HG03378 (cell line): ENCODE results near the gene MASP1.

ENCODE experiments used
- ATAC-seq: cut with Tn5 transposase; IDR thresholded peaks from one replicate; pipeline ENCODE4 v1.9.1; 2021; ENCODE audit warnings: mild to moderate bottlenecking, moderate library complexity; ENCODE audit not compliant: unreplicated experiment

MASP1 gene

GRCh38 chr3:187293516-187294430, 2.2 kb upstream of the MASP1 start:
- no peak for ATAC-seq

GRCh38 chr3:187292631-187293515, 1.3 kb upstream of the MASP1 start:
- no peak for ATAC-seq

GRCh38 chr3:187292181-187292580, 644 bp upstream of the MASP1 start:
- no peak for ATAC-seq

- no peak for ATAC-seq
Measured at GRCh38 chr3:187291001-187291511, 481 bp downstream of the MASP1 start.

- ATAC-seq = no peak
Measured at GRCh38 chr3:187290503-187290902, 1.0 kb downstream of the MASP1 start.

GRCh38 chr3:187288855-187289605, 2.5 kb downstream of the MASP1 start:
- no peak for ATAC-seq

- no peak for ATAC-seq
Measured at GRCh38 chr3:187288131-187288854, 3.2 kb downstream of the MASP1 start.

- ATAC-seq = no peak
Measured at GRCh38 chr3:187287256-187287655, 4.3 kb downstream of the MASP1 start.

GRCh38 chr3:187286467-187287059, 5.0 kb downstream of the MASP1 start:
- no peak for ATAC-seq

- ATAC-seq = no peak
Measured at GRCh38 chr3:187281191-187281714, 10.3 kb downstream of the MASP1 start.

- ATAC-seq = no peak
Measured at GRCh38 chr3:187280644-187281043, 10.9 kb downstream of the MASP1 start.

- ATAC-seq = no peak
Measured at GRCh38 chr3:187277129-187277462, 14.4 kb downstream of the MASP1 start.

GRCh38 chr3:187276397-187277128, 15.0 kb downstream of the MASP1 start:
- no peak for ATAC-seq

- no peak for ATAC-seq
Measured at GRCh38 chr3:187274977-187275338, 16.6 kb downstream of the MASP1 start.

- no peak for ATAC-seq
Measured at GRCh38 chr3:187274315-187274976, 17.1 kb downstream of the MASP1 start.

GRCh38 chr3:187271582-187271981, 20.0 kb downstream of the MASP1 start:
- no peak for ATAC-seq

- no peak for ATAC-seq
Measured at GRCh38 chr3:187269486-187269885, 22.1 kb downstream of the MASP1 start.

GRCh38 chr3:187267306-187267705, 24.2 kb downstream of the MASP1 start:
- no peak for ATAC-seq

- ATAC-seq = no peak
Measured at GRCh38 chr3:187266691-187267090, 24.8 kb downstream of the MASP1 start.
